Thyroid gland (tissue), 4 donors: ENCODE data around the gene ANGEL1.

ENCODE experiments used
- POLR2A ChIP-seq, 2 donors: fragments of 450-650 bp; IDR thresholded peaks; one replicate each; pipeline ENCODE4 v1.6.1; 2017; ENCODE audit warnings: antibody characterized with exemption in 2 of 2, mild to moderate bottlenecking in 2 of 2, moderate library complexity in 1 of 2
- TF ChIP-seq, protein P1 (sequence below), 6 experiments: fragments of 200-600 bp in 3 of 6; fragments of 450-650 bp in 3 of 6; sonication (generic) in 3 of 6; IDR thresholded peaks; one replicate each; pipeline ENCODE4 v1.5.1; 2016 to 2019; ENCODE audit warnings: antibody characterized with exemption in 6 of 6, mild to moderate bottlenecking in 2 of 6, inconsistent platforms in 1 of 6, moderate library complexity in 1 of 6

DNA sequence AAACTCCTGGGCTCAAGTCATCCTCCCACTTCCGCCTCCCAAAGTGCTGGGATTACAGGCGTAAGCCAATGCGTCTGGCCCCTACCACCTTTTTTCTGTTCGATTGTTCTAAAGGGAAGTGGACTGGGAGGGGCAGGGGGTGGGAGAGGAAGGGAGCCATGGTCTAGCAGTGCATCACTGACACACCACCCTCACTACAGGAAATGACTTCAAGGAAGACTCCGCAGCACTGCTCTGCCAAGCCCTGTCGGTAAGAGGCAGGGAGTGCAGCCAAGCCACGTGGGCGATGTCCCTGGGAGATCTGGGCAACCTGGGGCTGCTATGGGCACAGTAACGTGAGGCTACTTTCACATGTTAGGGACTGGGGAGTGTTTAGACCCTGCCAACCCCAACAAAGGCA, 31.5 kb upstream of the ANGEL1 start:
- TF ChIP-seq, protein P1, sequence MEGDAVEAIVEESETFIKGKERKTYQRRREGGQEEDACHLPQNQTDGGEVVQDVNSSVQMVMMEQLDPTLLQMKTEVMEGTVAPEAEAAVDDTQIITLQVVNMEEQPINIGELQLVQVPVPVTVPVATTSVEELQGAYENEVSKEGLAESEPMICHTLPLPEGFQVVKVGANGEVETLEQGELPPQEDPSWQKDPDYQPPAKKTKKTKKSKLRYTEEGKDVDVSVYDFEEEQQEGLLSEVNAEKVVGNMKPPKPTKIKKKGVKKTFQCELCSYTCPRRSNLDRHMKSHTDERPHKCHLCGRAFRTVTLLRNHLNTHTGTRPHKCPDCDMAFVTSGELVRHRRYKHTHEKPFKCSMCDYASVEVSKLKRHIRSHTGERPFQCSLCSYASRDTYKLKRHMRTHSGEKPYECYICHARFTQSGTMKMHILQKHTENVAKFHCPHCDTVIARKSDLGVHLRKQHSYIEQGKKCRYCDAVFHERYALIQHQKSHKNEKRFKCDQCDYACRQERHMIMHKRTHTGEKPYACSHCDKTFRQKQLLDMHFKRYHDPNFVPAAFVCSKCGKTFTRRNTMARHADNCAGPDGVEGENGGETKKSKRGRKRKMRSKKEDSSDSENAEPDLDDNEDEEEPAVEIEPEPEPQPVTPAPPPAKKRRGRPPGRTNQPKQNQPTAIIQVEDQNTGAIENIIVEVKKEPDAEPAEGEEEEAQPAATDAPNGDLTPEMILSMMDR (IDR thresholded peaks at IDR 0.05), result peak in 1 of 6 experiments; percentile 13
- TF ChIP-seq POLR2A (IDR thresholded peaks at IDR 0.05), result no peak
